Measurements from ENCODE around the gene FSTL5. TPM values are rescaled to one million over a fixed set of nuclear protein-coding genes. Genes with fewer than 3 reads are reported as not detected.

The FSTL5 gene
- total and polyA plus RNA-seq, 10 of the 15 experiments (the other 5 are each of a cell fraction or from before 2014, with no cell fraction given): 0.04 to 2.4 (median 0.08) TPM; not detected in 4

- TF ChIP-seq KDM1A (IDR thresholded peaks at IDR 0.05; ENCODE audit: borderline replicate concordance) (no peak), ZBTB11 (CRISPR knock-in tag; IDR thresholded peaks at IDR 0.05) (no peak), YBX1 (IDR thresholded peaks at IDR 0.05) (no peak), SIN3A (IDR thresholded peaks at IDR 0.05; ENCODE audit: low read depth, low read length) (no peak), CBFB (IDR thresholded peaks at IDR 0.05; ENCODE audit: low read depth) (no peak)
- TF ChIP-seq, protein P1, sequence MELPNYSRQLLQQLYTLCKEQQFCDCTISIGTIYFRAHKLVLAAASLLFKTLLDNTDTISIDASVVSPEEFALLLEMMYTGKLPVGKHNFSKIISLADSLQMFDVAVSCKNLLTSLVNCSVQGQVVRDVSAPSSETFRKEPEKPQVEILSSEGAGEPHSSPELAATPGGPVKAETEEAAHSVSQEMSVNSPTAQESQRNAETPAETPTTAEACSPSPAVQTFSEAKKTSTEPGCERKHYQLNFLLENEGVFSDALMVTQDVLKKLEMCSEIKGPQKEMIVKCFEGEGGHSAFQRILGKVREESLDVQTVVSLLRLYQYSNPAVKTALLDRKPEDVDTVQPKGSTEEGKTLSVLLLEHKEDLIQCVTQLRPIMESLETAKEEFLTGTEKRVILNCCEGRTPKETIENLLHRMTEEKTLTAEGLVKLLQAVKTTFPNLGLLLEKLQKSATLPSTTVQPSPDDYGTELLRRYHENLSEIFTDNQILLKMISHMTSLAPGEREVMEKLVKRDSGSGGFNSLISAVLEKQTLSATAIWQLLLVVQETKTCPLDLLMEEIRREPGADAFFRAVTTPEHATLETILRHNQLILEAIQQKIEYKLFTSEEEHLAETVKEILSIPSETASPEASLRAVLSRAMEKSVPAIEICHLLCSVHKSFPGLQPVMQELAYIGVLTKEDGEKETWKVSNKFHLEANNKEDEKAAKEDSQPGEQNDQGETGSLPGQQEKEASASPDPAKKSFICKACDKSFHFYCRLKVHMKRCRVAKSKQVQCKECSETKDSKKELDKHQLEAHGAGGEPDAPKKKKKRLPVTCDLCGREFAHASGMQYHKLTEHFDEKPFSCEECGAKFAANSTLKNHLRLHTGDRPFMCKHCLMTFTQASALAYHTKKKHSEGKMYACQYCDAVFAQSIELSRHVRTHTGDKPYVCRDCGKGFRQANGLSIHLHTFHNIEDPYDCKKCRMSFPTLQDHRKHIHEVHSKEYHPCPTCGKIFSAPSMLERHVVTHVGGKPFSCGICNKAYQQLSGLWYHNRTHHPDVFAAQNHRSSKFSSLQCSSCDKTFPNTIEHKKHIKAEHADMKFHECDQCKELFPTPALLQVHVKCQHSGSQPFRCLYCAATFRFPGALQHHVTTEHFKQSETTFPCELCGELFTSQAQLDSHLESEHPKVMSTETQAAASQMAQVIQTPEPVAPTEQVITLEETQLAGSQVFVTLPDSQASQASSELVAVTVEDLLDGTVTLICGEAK (IDR thresholded peaks at IDR 0.05; ENCODE audit: borderline replicate concordance): no peak
- TF ChIP-seq, protein P2, sequence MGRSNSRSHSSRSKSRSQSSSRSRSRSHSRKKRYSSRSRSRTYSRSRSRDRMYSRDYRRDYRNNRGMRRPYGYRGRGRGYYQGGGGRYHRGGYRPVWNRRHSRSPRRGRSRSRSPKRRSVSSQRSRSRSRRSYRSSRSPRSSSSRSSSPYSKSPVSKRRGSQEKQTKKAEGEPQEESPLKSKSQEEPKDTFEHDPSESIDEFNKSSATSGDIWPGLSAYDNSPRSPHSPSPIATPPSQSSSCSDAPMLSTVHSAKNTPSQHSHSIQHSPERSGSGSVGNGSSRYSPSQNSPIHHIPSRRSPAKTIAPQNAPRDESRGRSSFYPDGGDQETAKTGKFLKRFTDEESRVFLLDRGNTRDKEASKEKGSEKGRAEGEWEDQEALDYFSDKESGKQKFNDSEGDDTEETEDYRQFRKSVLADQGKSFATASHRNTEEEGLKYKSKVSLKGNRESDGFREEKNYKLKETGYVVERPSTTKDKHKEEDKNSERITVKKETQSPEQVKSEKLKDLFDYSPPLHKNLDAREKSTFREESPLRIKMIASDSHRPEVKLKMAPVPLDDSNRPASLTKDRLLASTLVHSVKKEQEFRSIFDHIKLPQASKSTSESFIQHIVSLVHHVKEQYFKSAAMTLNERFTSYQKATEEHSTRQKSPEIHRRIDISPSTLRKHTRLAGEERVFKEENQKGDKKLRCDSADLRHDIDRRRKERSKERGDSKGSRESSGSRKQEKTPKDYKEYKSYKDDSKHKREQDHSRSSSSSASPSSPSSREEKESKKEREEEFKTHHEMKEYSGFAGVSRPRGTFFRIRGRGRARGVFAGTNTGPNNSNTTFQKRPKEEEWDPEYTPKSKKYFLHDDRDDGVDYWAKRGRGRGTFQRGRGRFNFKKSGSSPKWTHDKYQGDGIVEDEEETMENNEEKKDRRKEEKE (IDR thresholded peaks at IDR 0.05): no peak
Measured at GRCh38 chr4:161799710-161800109, 364.1 kb downstream of the FSTL5 start (continued).

Data from GM12878 (cell line).